ENCODE measurements around the gene WNT7B.
A peak's percentile ranks its signal among the peaks of the same experiment; 100 is the strongest.

WNT7B gene

DNA sequence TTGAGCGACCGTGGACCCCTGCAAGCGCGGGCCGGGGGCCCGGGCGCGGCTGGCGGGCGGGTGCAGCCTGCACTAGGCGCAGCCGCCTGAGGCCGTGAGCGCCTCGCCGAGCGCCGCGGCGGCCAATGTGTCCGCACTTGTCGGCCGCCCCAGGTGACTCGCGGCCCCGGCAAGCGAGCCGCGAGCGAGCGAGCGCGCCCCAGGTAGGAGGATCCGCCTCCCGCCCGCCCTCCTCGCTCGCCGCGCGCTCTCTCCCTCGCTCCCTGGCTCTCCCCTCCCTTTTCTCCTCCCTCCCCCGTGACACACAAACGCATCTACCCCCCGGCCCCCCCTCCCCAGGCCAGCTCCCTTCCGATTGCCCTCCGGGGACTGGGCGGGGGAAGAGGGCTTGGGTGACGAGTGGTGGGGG, at the start of gene WNT7B:
Gene WNT7B (minus strand): TSS at position 160 of the 409 bp plus-strand sequence. CDS start 408 bp downstream, outside the sequence.
- DNase-seq, result no peak

- no peak for DNase-seq
These were observed 49.3 kb upstream of the WNT7B start for GRCh38 chr22:46025973-46026898.

DNA sequence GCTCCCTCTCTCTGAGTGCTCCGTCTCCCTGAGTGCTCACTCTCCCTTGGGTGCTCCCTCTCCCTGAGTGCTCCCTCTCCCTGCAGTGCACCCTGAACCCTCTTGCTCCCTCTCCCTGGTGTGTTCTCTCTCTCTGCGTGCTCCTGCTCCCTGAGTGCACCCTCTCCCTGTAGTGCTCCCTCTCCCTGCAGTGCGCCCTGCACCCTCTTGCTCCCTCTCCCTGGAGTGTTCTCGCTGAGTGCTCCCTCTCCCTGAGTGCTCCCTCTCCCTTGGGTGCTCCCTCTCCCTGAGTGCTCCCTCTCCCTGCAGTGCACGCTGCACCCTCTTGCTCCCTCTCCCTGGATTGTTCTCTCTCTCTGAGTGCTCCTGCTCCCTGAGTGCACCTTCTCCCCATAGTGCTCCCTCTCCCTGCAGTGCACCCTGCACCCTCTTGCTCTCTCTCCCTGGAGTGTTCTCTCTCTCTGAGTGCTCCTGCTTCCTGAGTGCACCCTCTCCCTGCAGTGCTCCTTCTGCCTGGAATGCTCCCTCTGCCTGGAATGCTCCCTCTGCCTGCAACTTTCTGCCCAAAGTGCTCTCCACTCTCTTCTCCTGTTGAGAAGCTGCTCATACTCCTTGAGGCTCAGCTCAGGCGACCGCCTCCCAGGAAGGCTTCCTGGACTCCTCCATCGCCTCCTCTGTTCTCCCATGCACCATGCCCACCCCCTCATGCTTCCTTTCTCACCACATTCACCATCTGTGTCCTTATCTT, 48.4 kb upstream of the WNT7B start:
- DNase-seq, result no peak

GRCh38 chr22:46024136-46024840, 47.3 kb upstream of the WNT7B start:
- DNase-seq, result no peak

DNA sequence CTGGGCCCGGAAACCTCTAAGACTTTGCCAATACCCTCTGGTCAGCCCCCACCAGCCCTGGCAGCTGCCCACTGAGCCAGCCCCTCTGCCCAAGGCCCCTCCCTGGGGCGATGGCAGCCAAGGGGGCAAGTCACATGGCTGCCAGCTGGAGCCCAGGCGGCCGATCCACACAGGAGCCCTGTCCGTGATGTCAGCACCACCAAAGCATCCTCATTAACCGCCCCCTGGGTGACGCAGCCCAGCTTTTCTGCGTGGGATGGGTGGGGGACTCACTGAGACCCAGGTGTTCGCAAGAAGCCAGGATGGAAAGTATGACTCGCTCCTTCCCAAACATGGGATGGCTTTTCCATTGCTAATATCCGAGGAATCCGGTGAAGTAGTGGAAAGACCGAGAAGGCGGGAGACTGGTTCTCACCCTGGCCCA, 46.6 kb upstream of the WNT7B start:
- DNase-seq, result no peak

DNA sequence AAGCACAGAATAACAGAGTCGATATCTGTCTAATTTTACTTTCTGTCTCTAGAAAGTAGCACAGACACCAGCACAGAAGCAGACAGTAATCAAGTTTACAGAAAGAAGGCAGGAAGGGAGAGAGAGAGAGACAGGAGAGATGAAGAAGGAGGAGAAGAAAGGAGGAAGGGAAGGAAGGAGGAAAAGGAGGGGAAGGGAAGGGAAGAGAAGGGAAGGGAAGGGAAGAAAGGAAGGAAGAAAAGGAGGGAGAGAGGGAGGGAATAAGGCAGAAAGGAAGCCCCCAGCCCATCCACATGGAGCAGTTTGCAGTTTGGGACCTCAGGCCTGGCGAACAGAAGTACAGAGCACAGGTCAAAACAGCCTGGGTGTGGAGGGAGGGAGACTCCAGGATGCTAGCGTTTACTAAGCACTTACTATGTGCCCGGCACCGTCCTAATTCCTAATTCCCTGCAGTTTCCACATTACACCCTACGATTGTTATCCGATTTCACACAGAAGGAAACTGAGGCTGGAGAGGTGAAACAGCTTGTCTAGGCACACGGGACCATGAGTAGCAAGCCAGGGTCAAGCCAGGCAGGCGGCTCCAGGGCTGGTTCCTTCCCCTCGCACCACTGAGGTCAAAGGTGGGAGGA, 46.0 kb upstream of the WNT7B start:
- DNase-seq, result no peak

- DNase-seq, result no peak
These were observed 44.6 kb upstream of the WNT7B start for GRCh38 chr22:46021577-46021976.

GRCh38 chr22:46019351-46019750, 42.4 kb upstream of the WNT7B start:
- DNase-seq, result no peak

DNA sequence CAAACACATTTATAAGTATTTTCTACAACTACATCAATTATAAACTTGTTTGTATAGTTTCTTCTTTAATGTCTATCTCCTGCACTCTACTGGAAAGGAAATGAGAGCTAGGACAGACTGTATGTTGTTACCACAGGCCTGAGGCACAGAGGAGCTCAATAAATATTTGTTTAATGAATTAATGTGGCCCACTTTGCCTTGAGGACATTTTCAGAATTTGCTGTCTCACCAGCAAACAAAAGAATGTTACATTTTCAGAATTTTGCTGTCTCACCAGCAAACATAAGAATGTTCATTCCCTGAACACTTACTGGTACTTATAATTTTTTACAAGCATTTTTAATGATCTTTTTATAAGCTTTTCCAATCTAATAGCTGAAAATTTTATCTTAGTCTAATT, 41.9 kb upstream of the WNT7B start:
- no peak for DNase-seq

GRCh38 chr22:46017166-46017565, 40.2 kb upstream of the WNT7B start:
- DNase-seq, result no peak

DNA sequence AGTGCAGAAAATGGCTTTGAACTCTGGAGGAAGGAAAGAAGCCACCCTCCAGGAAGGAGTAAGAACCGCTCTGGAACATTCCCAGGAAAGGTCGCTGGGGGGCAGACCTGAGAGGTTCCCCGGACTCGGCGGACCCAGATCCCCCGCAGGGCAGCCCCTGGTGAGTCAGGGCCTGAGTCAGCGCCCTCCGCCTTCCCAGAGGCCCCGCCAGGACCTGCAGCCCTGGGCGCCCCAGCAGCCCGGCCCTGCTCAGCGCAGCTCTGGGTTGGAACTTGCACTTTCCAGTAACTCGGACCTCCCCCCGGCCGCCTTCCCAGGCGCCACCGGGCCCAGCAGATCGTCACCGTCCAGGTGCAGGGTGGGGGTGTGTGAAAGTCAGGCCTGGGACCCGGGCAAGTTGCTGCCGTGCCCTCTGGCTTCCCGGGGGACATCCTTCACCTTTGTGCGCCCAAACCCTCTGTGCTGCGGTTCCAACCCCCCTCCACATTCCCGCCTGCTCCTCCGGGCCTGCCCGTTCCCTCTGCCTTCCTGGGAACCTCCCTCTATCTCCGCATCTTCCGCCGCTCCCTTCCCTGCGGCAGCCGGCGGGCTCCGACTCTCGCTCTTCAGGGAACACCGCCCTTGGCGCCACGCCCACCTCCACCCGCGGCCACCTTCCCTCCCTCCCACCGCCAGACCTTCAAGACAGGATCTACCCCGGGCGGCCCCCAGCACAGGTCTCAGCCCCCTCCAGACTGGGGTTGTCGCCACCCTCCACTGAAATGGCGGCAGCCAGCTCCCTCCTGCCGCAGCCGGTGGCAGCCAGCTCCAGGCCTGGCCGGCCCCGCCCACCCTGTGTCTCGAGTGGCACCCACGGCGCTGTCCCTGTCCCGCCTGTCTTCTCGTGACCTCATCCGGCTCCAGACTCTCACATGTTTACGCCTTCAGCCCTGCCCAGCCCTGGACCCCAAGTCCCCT, 36.8 kb upstream of the WNT7B start:
- peak; percentile 81 to 89 for DNase-seq

- no peak for DNase-seq
These were observed 35.9 kb upstream of the WNT7B start for GRCh38 chr22:46012881-46013281.

DNA sequence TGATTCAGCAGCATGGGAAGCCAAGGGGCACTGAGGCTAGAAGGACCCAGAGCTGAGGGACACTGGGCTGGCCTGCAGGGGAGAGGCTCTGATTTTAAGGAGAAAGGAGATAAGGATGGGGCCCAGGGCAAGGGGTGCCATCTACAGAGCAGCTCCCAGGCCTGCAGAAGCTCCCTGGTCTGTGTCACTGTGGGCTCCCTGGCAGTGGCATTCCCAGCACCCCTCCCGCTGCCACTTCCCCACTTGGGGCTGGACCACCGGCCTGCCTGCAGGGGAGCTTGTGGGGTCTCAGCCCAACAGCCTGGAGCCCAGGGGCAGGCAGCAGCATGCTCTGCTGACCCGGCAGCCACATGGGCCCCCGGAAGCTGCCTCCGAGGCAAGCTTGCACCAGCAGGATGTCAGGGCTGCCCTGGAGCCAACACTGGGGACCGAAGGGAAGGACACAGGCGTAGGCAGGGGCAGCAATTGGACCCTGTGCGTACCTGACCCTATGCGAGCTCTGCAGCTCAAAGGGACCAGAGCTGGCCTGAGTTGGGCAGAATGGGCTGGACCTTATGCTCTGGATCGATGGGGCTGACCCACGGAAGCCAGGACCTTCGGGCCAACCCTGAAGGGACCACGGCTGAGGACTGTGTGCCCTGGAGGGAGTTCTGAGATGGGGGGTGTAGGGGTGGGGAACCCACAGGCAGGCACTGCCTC, 35.4 kb upstream of the WNT7B start:
- no peak for DNase-seq

DNA sequence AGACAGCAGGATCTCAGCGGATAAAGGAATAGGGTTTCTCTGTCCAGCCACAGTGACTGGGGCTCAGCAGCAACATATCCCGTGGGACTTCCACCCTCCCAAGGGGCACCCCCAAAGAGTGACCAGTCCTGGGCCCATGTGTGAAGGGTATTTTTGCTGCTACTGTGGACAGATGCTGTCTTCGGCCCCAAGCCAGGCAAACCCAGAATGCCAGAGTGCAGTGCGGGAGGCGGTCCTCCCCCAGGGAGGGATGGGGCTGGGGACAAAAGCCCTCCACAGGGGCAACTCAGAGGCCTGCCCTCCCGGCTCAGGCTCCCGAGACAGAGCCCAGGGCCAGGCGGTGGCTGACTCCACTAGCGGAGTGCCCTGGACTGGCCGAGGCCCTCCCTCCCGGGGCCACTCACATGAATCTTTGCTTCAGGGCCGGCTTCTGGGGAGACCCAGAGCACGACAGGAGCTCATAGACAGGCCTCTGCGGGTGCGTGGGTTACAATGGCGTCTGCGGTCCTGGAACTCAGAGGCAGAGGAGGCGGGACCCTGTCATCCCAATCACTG, 34.7 kb upstream of the WNT7B start:
- no peak for DNase-seq

- DNase-seq, result no peak
These were observed 34.1 kb upstream of the WNT7B start for GRCh38 chr22:46010951-46011626.

DNA sequence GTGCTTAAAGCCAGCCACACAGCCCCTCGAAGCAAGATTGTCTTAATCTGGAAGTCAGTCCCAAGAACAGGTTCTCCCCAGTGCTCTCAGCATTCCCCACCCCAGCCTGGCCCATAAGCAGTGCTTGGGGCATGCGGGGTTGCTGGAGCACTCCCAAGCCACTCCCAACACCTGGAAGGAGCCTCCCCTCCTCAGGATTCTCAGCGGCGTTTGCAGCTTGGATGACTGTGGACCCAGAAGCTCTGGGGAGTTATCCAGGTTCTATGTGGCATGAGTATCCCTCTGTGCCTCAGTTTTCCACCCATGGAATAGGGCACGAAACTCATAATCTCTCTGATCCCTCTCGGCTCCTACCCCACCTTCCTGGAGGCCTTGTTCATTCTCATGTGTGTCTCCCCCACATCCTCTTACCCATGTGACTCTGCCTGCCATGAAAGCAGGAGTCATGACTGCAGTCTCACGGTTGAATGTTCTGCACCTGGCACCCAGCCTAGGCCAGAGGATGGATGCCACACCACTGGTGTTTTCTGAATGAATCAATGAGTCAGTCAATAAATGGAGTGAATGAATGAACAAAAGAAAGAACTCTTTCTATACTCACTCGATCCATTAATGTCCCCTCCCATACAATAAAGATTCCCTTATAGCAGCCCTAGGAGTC, 33.4 kb upstream of the WNT7B start:
- no peak for DNase-seq

DNA sequence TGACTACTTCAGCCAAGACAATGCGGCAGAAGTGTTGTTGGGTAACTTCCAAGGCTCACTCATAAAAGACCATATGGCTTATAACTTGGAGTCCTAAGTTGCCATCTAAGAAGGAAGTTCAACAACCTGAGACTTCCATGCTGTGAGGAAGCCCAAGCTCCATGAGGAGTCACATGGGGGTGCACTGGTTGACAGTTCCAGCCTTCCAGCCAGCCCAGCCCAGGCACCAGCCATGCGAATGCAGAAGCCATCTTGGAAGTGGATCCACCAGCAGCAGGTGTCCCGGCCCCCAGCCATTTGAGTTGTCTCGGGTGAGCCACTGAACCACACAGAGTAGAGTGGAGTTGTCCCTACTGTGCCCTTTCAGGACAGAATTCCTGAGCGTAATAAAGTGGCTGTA, 32.8 kb upstream of the WNT7B start:
- no peak for DNase-seq

GRCh38 chr22:46008836-46009596, 32.1 kb upstream of the WNT7B start:
- no peak for DNase-seq

- no peak for DNase-seq
These were observed 31.3 kb upstream of the WNT7B start for GRCh38 chr22:46008291-46008690.

Measured in bone marrow (tissue), 2 donors.